Fibroblast of mammary gland (primary cell): Measurements from ENCODE around the gene GRAMD2B.

Source experiments
- DNase-seq: peaks from one replicate; pipeline ENCODE4 v3.0.0-alpha.2; 2010; ENCODE audit warnings: low read depth
- H3K4me3 ChIP-seq: 2 replicates; pipeline ENCODE4 v1.5.1; 2011; ENCODE audit warnings: low read depth, mild to moderate bottlenecking, low read length, moderate library complexity; ENCODE audit not compliant: control insufficient read depth
- CTCF ChIP-seq: conservative IDR thresholded peaks from 2 replicates; pipeline ENCODE4 v1.5.1; 2011; ENCODE audit warnings: low read depth, low read length, inconsistent platforms; ENCODE audit not compliant: control insufficient read depth, insufficient read depth

Gene GRAMD2B

GRCh38 chr5:126454081-126454480, 30.9 kb downstream of the GRAMD2B start:
- H3K4me3 ChIP-seq: no peak overlapping the region
- DNase-seq: no peak

GRCh38 chr5:126454535-126454934, 31.3 kb downstream of the GRAMD2B start:
- no peak overlapping the region for H3K4me3 ChIP-seq
- TF ChIP-seq CTCF: no peak
- no peak for DNase-seq

More at GRCh38 chr5:126454081-126454480, 30.9 kb downstream of the GRAMD2B start:
- no peak for TF ChIP-seq CTCF

- TF ChIP-seq CTCF: no peak
- DNase-seq: no peak
- H3K4me3 ChIP-seq: no peak overlapping the region
These were observed 32.1 kb downstream of the GRAMD2B start for GRCh38 chr5:126455264-126455663.

- no peak for DNase-seq
- no peak for TF ChIP-seq CTCF
- no peak overlapping the region for H3K4me3 ChIP-seq
These were observed 32.5 kb downstream of the GRAMD2B start for GRCh38 chr5:126455728-126456127.

GRCh38 chr5:126456217-126456820, 33.1 kb downstream of the GRAMD2B start:
- no peak for DNase-seq
- no peak overlapping the region for H3K4me3 ChIP-seq
- no peak for TF ChIP-seq CTCF

GRCh38 chr5:126460459-126460858, 37.2 kb downstream of the GRAMD2B start:
- H3K4me3 ChIP-seq: no peak overlapping the region
- no peak for TF ChIP-seq CTCF
- DNase-seq: no peak

GRCh38 chr5:126460977-126461376, 37.8 kb downstream of the GRAMD2B start:
- TF ChIP-seq CTCF: no peak

More at GRCh38 chr5:126460977-126461376, 37.8 kb downstream of the GRAMD2B start:
- no peak overlapping the region for H3K4me3 ChIP-seq
- no peak for DNase-seq
